ENCODE results near the gene PIK3CD. TPM values are rescaled to one million over a fixed set of nuclear protein-coding genes. Genes with fewer than 3 reads are reported as not detected.

PIK3CD gene
- total and polyA plus RNA-seq, 2 of the 8 experiments (the other 6 are each of a cell fraction or from before 2014, with no cell fraction given), result 20.6 to 24.1 TPM

GRCh38 chr1:9607352-9607751 is 44.2 kb upstream of the PIK3CD start (continued):
- TF ChIP-seq CHD7 (IDR thresholded peaks at IDR 0.05; ENCODE audit: insufficient replicate concordance, low read length), result no peak
- no peak for TF ChIP-seq CHD1 (IDR thresholded peaks at IDR 0.05; ENCODE audit: low read depth, low read length)
- no peak for TF ChIP-seq POU5F1 (IDR thresholded peaks at IDR 0.05; ENCODE audit: low read depth, low read length)
- no peak for TF ChIP-seq SIN3A (conservative IDR thresholded peaks at IDR 0.05 in 1 of 2, IDR thresholded peaks at IDR 0.05 in 1 of 2; ENCODE audit: low read depth in 1 of 2, low read length in 2 of 2)
- TF ChIP-seq NRF1 (IDR thresholded peaks at IDR 0.05; ENCODE audit: low read depth, low read length), result no peak
- TF ChIP-seq TCF12 (IDR thresholded peaks at IDR 0.05; ENCODE audit: low read depth, low read length), result no peak
- no peak for TF ChIP-seq TEAD4 (IDR thresholded peaks at IDR 0.05; ENCODE audit: low read depth, low read length)
- no peak for TF ChIP-seq RNF2 (IDR thresholded peaks at IDR 0.05; ENCODE audit: borderline replicate concordance, low read depth, low read length, missing control alignments, poor library complexity, severe bottlenecking)
- TF ChIP-seq TAF7 (optimal IDR thresholded peaks at IDR 0.05; ENCODE audit: borderline replicate concordance, low read depth, low read length), result no peak

Data from H1 (cell line).